ENCODE measurements around the gene SLC43A3. TPM values are rescaled to one million over a fixed set of nuclear protein-coding genes. Genes with fewer than 3 reads are reported as not detected.

Gene SLC43A3
- total RNA-seq, 1 experiment from 2014 or later: 8.6 TPM

DNA sequence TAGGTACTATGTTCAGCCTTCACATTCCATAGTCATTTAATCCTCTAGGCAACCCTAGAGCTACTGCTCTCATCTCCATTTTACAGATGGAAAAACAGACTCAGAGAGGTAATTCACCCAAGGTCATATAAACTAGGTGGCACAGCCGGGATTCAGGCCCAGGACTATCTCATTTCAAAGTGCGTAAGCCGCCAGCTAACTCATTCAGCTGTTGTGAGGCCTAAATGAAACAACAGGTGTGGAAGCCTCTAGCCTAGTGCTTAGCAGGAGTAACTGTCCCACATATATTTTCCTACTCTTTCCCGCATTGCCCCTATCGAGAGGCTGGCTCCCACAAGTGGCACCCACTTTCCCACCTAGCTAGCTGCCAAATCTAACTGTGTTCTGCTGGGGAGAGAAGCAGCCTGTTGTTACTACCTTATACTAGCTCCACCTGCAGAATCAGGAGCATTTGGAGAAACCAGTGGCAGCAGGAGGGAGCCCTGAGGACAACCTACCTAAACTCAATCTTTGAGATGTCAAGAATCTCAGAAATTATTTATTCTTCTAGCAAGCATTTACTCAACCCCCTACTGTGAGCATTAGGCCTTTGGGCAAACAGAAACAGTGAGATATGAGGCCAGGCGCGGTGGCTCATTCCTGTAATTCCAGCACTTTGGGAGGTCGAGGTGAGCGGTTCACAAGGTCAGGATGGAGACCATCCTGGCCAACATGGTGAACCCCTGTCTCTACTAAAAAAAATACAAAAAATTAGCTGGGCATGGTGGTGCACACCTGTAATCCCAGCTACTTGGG lies 66.8 kb downstream of the SLC43A3 start:
- 0 out of 2 replicates have a peak, but pooled peaks cover 7% of the 10 kb centered on the region for H3K4me1 ChIP-seq (ENCODE audit: control insufficient read depth, insufficient read depth, low read length)
- POLR2A ChIA-PET: no interaction called here
- H3K9me3 ChIP-seq (ENCODE audit: control insufficient read depth, insufficient read depth, low read depth, low read length): no peaks in the 10 kb centered on the region
- no peaks in the 10 kb centered on the region for H3K36me3 ChIP-seq (ENCODE audit: control insufficient read depth, insufficient read depth, low read length)
- intact Hi-C loops (cut with micrococcal nuclease; ENCODE audit: unreplicated experiment): no loop called here
- no peak for TF ChIP-seq SIN3A (IDR thresholded peaks at IDR 0.05; ENCODE audit: borderline replicate concordance, insufficient read depth, low read depth, low read length)
- no peak for TF ChIP-seq POLR2AphosphoS5 (IDR thresholded peaks at IDR 0.05; ENCODE audit: low read depth, low read length)
- no peak for TF ChIP-seq TCF7L2 (IDR thresholded peaks at IDR 0.05; ENCODE audit: low read depth, low read length)
- no peak for TF ChIP-seq CTCF (IDR thresholded peaks at IDR 0.05)
- TF ChIP-seq, protein P1, sequence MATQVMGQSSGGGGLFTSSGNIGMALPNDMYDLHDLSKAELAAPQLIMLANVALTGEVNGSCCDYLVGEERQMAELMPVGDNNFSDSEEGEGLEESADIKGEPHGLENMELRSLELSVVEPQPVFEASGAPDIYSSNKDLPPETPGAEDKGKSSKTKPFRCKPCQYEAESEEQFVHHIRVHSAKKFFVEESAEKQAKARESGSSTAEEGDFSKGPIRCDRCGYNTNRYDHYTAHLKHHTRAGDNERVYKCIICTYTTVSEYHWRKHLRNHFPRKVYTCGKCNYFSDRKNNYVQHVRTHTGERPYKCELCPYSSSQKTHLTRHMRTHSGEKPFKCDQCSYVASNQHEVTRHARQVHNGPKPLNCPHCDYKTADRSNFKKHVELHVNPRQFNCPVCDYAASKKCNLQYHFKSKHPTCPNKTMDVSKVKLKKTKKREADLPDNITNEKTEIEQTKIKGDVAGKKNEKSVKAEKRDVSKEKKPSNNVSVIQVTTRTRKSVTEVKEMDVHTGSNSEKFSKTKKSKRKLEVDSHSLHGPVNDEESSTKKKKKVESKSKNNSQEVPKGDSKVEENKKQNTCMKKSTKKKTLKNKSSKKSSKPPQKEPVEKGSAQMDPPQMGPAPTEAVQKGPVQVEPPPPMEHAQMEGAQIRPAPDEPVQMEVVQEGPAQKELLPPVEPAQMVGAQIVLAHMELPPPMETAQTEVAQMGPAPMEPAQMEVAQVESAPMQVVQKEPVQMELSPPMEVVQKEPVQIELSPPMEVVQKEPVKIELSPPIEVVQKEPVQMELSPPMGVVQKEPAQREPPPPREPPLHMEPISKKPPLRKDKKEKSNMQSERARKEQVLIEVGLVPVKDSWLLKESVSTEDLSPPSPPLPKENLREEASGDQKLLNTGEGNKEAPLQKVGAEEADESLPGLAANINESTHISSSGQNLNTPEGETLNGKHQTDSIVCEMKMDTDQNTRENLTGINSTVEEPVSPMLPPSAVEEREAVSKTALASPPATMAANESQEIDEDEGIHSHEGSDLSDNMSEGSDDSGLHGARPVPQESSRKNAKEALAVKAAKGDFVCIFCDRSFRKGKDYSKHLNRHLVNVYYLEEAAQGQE (IDR thresholded peaks at IDR 0.05; ENCODE audit: insufficient read depth in 1 of 2, low read depth in 2 of 2, low read length in 1 of 2): no peak
- BruUV-seq (replicated peaks): no TSS peak
- CTCF ChIA-PET: interaction anchor here (0.7 kb wide), 1 partner anchor 10 kb away, joined by 3 read pairs; no protein-coding TSS in a partner anchor
- DNase-seq (ENCODE audit: low read depth, low spot score): no peak
- no peak for ATAC-seq
- no peak overlapping the region for H3K27ac ChIP-seq (ENCODE audit: low read length)
- in situ Hi-C loops (cut with HindIII; ENCODE audit: low pct_unique_long_range_greater_than_20kb, low sequenced_read_pairs): no loop called here
- H3K27me3 ChIP-seq (ENCODE audit: control insufficient read depth, insufficient read depth, low read length): no peaks in the 10 kb centered on the region; the same call in 1 of the 2 replicates
- no peak overlapping the region for H3K4me3 ChIP-seq (ENCODE audit: low read depth in 2 of 2, low read length in 2 of 2)

- Histone ChIP-seq H3K4me1 (ENCODE audit: control insufficient read depth, insufficient read depth, low read length) (0 out of 2 replicates have a peak, but pooled peaks cover 7% of the 10 kb centered on the region), H3K9me3 (ENCODE audit: control insufficient read depth, insufficient read depth, low read depth, low read length) (no peaks in the 10 kb centered on the region), H3K27ac (ENCODE audit: low read length) (no peak overlapping the region), H3K36me3 (ENCODE audit: control insufficient read depth, insufficient read depth, low read length) (no peaks in the 10 kb centered on the region), H3K4me3 (ENCODE audit: low read depth in 2 of 2, low read length in 2 of 2) (no peak overlapping the region), H3K27me3 (ENCODE audit: control insufficient read depth, insufficient read depth, low read length) (no peaks in the 10 kb centered on the region; the same call in 1 of the 2 replicates)
- TF ChIP-seq, protein P1 (IDR thresholded peaks at IDR 0.05; ENCODE audit: insufficient read depth in 1 of 2, low read depth in 2 of 2, low read length in 1 of 2): no peak
- TF ChIP-seq SIN3A (IDR thresholded peaks at IDR 0.05; ENCODE audit: borderline replicate concordance, insufficient read depth, low read depth, low read length): no peak
- no peak for TF ChIP-seq POLR2AphosphoS5 (IDR thresholded peaks at IDR 0.05; ENCODE audit: low read depth, low read length)
- TF ChIP-seq CTCF (IDR thresholded peaks at IDR 0.05): no peak
- TF ChIP-seq TCF7L2 (IDR thresholded peaks at IDR 0.05; ENCODE audit: low read depth, low read length): no peak
- ATAC-seq (no peak), DNase-seq (ENCODE audit: low read depth, low spot score) (no peak)
- intact Hi-C loops (cut with micrococcal nuclease; ENCODE audit: unreplicated experiment): no loop called here
- ChIA-PET CTCF (no interaction called here), POLR2A (no interaction called here)
- BruUV-seq (replicated peaks): no TSS peak
- in situ Hi-C loops (cut with HindIII; ENCODE audit: low pct_unique_long_range_greater_than_20kb, low sequenced_read_pairs): no loop called here
These were observed 67.5 kb downstream of the SLC43A3 start for GRCh38 chr11:57359396-57359795.

Measured in Panc1 (cell line).